Measurements from ENCODE around the gene BHLHE23. TPM values are rescaled to one million over a fixed set of nuclear protein-coding genes. Genes with fewer than 3 reads are reported as not detected.

The BHLHE23 gene
- total and polyA plus RNA-seq, 3 donors from 2014 or later = 5.3 to 6.6 TPM; not detected in 1

- no peak for TF ChIP-seq POLR2A (IDR thresholded peaks at IDR 0.05)
- 28 to 47% methylated on average over 18 to 19 of the region's 19 CpGs for WGBS, 2 donors
- intact Hi-C loops (cut with DNase I; ENCODE audit: low total_unique reads) = no loop called here
- DNase-seq = no peak
- no peak overlapping the region for H3K27ac ChIP-seq
- no peaks in the 10 kb centered on the region for H3K9me3 ChIP-seq
- no peaks in the 10 kb centered on the region for H3K36me3 ChIP-seq (ENCODE audit: low read depth, missing control alignments)
- H3K4me3 ChIP-seq = peak overlapping the region in 1 of 2 donors; percentile 9
- no peaks in the 10 kb centered on the region for H3K27me3 ChIP-seq
- peaks cover 6% of the 10 kb centered on the region for H3K4me1 ChIP-seq
These were observed 26.3 kb downstream of the BHLHE23 start for GRCh38 chr20:62980380-62980960.

GRCh38 chr20:62979876-62980373, 26.8 kb downstream of the BHLHE23 start:
- no peak for DNase-seq
- Histone ChIP-seq H3K27me3 (no peaks in the 10 kb centered on the region), H3K4me1 (peaks cover 6% of the 10 kb centered on the region), H3K4me3 (no peak overlapping the region), H3K27ac (no peak overlapping the region), H3K36me3 (ENCODE audit: low read depth, missing control alignments) (no peaks in the 10 kb centered on the region), H3K9me3 (no peaks in the 10 kb centered on the region)
- WGBS, 2 donors = 43 to 63% methylated on average over 3 to 19 of the region's 19 CpGs
- intact Hi-C loops (cut with DNase I; ENCODE audit: low total_unique reads) = no loop called here
- TF ChIP-seq, protein P1, sequence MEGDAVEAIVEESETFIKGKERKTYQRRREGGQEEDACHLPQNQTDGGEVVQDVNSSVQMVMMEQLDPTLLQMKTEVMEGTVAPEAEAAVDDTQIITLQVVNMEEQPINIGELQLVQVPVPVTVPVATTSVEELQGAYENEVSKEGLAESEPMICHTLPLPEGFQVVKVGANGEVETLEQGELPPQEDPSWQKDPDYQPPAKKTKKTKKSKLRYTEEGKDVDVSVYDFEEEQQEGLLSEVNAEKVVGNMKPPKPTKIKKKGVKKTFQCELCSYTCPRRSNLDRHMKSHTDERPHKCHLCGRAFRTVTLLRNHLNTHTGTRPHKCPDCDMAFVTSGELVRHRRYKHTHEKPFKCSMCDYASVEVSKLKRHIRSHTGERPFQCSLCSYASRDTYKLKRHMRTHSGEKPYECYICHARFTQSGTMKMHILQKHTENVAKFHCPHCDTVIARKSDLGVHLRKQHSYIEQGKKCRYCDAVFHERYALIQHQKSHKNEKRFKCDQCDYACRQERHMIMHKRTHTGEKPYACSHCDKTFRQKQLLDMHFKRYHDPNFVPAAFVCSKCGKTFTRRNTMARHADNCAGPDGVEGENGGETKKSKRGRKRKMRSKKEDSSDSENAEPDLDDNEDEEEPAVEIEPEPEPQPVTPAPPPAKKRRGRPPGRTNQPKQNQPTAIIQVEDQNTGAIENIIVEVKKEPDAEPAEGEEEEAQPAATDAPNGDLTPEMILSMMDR (IDR thresholded peaks at IDR 0.05) = no peak
- no peak for TF ChIP-seq POLR2A (IDR thresholded peaks at IDR 0.05)

- no peak for DNase-seq
- H3K27me3 ChIP-seq = no peaks in the 10 kb centered on the region
- no peaks in the 10 kb centered on the region for H3K36me3 ChIP-seq (ENCODE audit: low read depth, missing control alignments)
- no peak for TF ChIP-seq POLR2A (IDR thresholded peaks at IDR 0.05)
- TF ChIP-seq, protein P1 (IDR thresholded peaks at IDR 0.05) = no peak
- peaks cover 6% of the 10 kb centered on the region for H3K4me1 ChIP-seq
- H3K9me3 ChIP-seq = no peaks in the 10 kb centered on the region
- H3K4me3 ChIP-seq = no peak overlapping the region
- 83 to 90% methylated on average over 12 to 14 of the region's 14 CpGs for WGBS, 2 donors
- no peak overlapping the region for H3K27ac ChIP-seq
- intact Hi-C loops (cut with DNase I; ENCODE audit: low total_unique reads) = no loop called here
These were observed 27.5 kb downstream of the BHLHE23 start for GRCh38 chr20:62979310-62979709.

GRCh38 chr20:62978561-62978943, 28.2 kb downstream of the BHLHE23 start:
- no peak overlapping the region for H3K27ac ChIP-seq
- H3K4me3 ChIP-seq = no peak overlapping the region
- DNase-seq = no peak
- no peak for TF ChIP-seq POLR2A (IDR thresholded peaks at IDR 0.05)
- TF ChIP-seq, protein P1 (IDR thresholded peaks at IDR 0.05) = no peak
- H3K4me1 ChIP-seq = peaks cover 6% of the 10 kb centered on the region
- intact Hi-C loops (cut with DNase I; ENCODE audit: low total_unique reads) = no loop called here
- H3K27me3 ChIP-seq = no peaks in the 10 kb centered on the region
- no peaks in the 10 kb centered on the region for H3K36me3 ChIP-seq (ENCODE audit: low read depth, missing control alignments)
- no peaks in the 10 kb centered on the region for H3K9me3 ChIP-seq
- WGBS, 2 donors = 77 to 84% methylated on average over 7 to 13 of the region's 13 CpGs

DNA sequence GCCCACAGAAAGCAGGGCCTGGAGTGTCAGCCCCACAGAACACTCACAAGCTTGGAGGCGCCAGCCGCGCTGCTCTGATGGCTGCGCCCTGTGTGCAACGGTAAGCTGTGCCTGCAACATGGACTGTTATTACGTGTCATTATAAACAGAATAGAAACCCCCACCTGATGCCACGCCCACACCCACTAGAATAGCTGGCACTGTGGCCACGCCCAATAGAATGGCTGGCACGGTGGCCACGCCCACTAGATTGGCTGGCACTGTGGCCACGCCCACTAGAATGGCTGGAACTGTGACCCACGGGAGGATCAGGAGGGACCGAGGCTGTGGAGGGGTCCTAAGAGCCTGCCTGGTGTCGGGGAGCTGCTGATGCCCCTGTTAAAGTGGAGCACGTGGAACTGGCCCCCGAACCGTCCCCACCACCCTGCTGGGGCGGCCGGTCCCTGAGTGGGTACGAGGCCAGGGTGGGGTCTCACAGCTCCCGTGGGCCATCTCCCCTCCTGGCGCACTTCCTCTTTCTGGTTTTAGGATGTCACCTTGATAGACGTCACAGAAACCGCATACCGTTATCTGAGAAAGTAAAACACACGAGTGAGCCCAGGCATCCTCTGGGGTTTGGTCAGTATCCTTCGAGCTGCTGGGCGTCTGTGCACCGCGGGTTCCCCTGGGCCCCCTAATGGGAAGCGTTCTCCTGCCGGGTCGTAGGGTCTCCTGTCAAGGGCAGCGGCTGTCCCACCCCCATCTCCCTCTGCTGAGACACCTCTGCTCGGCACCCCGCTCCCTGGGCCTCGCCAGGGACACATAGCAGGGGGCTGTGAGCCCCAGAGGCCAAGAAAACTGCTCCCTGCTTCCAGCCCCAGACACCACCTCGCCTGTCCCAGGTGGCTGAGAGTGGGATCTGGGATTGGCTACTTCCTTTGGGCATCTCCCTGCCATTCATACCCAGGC, 28.9 kb downstream of the BHLHE23 start:
- no peaks in the 10 kb centered on the region for H3K27me3 ChIP-seq

More for the DNA sequence above, 28.9 kb downstream of the BHLHE23 start:
- peaks cover 9% of the 10 kb centered on the region for H3K4me1 ChIP-seq
- TF ChIP-seq POLR2A (IDR thresholded peaks at IDR 0.05) = no peak
- TF ChIP-seq, protein P1 (IDR thresholded peaks at IDR 0.05) = no peak
- no peak overlapping the region for H3K4me3 ChIP-seq
- WGBS, 2 donors = 71 to 73% methylated on average over 26 to 38 of the region's 38 CpGs
- intact Hi-C loops (cut with DNase I; ENCODE audit: low total_unique reads) = no loop called here
- no peak overlapping the region for H3K27ac ChIP-seq
- DNase-seq = no peak
- H3K9me3 ChIP-seq = no peaks in the 10 kb centered on the region
- H3K36me3 ChIP-seq (ENCODE audit: low read depth, missing control alignments) = no peaks in the 10 kb centered on the region
